ENCODE data around the gene YTHDF2. TPM values are rescaled to one million over a fixed set of nuclear protein-coding genes. Genes with fewer than 3 reads are reported as not detected.
A peak's percentile ranks its signal among the peaks of the same experiment; 100 is the strongest.

The YTHDF2 gene
- total and polyA plus RNA-seq, 2 experiments from 2014 or later: 62.8 to 84.0 TPM

GRCh38 chr1:28775121-28775942 is 38.6 kb downstream of the YTHDF2 start:
- peak overlapping the region; percentile 5 for H3K27ac ChIP-seq
- H3K27me3 ChIP-seq: no peaks in the 10 kb centered on the region
- H3K36me3 ChIP-seq: peaks cover 3% of the 10 kb centered on the region
- peaks cover 2% of the 10 kb centered on the region for H3K4me1 ChIP-seq (ENCODE audit: low read depth)
- H3K9me3 ChIP-seq (ENCODE audit: low read depth): no peaks in the 10 kb centered on the region
- H3K4me3 ChIP-seq: no peak overlapping the region
- no peak for TF ChIP-seq CTCF (IDR thresholded peaks at IDR 0.05; ENCODE audit: low read depth, low read length)
- peak in 1 of 2 donors; percentile 80 for DNase-seq (ENCODE audit: low read depth in 1 of 2, low spot score in 1 of 2)

DNA sequence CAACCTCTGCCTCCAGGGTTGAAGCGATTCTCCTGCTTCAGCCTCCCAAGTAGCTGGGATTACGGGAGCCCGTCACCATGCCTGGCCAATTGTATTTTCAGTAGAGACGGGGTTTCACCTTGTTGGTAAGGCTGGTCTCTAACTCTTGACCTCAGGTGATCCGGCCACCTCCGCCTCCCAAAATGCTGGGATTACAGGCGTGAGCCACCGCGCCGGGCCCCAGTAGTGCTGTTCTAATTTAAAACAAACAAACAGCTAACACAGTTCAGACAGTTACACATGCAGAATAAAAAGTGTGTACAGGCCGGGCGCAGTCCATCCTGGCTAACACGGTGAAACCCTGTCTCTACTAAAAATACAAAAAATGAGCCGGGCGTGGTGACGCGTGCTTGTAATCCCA is 39.6 kb downstream of the YTHDF2 start:
- no peak overlapping the region for H3K4me3 ChIP-seq
- TF ChIP-seq CTCF (IDR thresholded peaks at IDR 0.05; ENCODE audit: low read depth, low read length): no peak
- H3K9me3 ChIP-seq (ENCODE audit: low read depth): no peaks in the 10 kb centered on the region
- H3K27me3 ChIP-seq: no peaks in the 10 kb centered on the region
- H3K4me1 ChIP-seq (ENCODE audit: low read depth): peaks cover 5% of the 10 kb centered on the region
- H3K36me3 ChIP-seq: peaks cover 3% of the 10 kb centered on the region
- H3K27ac ChIP-seq: no peak overlapping the region
- no peak for DNase-seq (ENCODE audit: low read depth in 1 of 2, low spot score in 1 of 2)

DNA sequence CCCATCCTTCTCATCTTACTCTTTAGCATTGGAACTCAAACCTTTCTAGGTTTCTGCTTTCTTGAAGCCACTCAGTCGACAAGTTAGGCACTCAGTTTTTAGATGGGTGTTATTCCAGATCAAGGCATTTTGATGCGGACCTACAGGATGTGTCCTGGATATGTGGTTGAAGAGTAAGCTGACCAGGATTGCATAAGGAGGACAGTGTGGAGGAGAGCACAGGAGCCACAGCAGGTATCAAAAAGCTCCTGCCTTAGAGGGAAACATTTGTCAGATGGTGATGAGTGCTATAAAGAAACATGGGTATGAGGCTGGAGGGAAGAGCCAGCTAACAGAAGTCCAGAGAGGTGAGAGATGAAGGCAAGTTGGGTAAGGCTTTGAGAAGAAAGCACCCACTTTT is 41.3 kb downstream of the YTHDF2 start:
- no peaks in the 10 kb centered on the region for H3K9me3 ChIP-seq (ENCODE audit: low read depth)
- H3K36me3 ChIP-seq: peaks cover 3% of the 10 kb centered on the region
- H3K4me3 ChIP-seq: no peak overlapping the region
- TF ChIP-seq CTCF (IDR thresholded peaks at IDR 0.05; ENCODE audit: low read depth, low read length): no peak
- H3K27ac ChIP-seq: no peak overlapping the region
- no peaks in the 10 kb centered on the region for H3K27me3 ChIP-seq
- DNase-seq (ENCODE audit: low read depth in 1 of 2, low spot score in 1 of 2): no peak
- peaks cover 10% of the 10 kb centered on the region for H3K4me1 ChIP-seq (ENCODE audit: low read depth)

DNA sequence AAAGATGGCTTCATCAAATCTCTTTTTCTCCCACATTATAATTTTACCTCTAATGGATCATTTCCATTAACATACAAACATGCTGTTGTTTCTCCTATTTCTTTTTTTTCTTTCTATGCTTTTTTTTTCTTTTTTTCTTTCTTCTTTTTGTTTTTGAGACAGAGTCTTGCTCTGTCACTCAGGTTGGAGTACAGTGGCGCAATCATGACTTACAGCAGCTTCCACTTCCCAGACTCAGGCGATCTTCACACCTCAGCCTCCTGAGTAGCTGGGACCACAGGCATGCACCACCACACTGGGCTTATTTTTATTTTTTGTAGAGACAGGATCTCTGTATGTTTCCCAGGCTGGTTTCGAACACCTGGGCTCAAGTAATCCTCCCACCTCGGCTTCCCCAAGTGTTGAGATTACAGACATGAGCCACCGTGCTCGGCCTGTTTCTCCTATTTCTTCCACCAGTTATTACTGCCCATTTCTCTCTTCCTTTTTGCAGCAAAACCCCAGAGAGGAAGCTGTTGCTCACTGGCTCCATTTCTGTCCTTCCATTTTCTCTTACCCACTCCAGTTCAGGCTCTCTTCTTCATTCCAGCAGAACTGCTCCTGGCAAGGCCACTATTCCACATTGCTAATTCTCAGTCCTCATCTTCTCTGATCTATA is 43.1 kb downstream of the YTHDF2 start:
- no peaks in the 10 kb centered on the region for H3K27me3 ChIP-seq
- peaks cover 10% of the 10 kb centered on the region for H3K4me1 ChIP-seq (ENCODE audit: low read depth)
- no peak overlapping the region for H3K4me3 ChIP-seq
- no peak for DNase-seq (ENCODE audit: low read depth in 1 of 2, low spot score in 1 of 2)
- no peaks in the 10 kb centered on the region for H3K36me3 ChIP-seq
- TF ChIP-seq CTCF (IDR thresholded peaks at IDR 0.05; ENCODE audit: low read depth, low read length): no peak
- peak overlapping the region; percentile 4 for H3K27ac ChIP-seq
- no peaks in the 10 kb centered on the region for H3K9me3 ChIP-seq (ENCODE audit: low read depth)

DNA sequence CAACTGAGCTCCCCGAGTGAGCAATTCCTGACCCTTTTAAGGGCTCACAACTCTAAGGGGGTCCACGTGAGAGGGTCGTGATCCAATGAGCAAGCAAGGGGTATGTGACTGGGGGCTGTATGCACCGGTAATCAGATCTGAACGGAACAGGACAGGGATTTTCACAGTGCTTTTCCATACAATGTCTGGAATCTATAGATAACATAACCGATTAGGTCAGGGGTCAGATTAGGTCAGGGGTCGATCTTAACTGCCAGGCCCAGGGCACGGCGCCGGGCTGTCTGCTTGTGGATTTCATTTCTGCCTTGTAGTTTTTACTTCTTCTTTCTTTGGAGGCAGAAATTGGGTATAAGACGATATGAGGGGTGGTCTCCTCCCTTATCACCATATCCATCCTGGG is 44.6 kb downstream of the YTHDF2 start:
- Histone ChIP-seq H3K27ac (peak overlapping the region; percentile 2), H3K4me1 (ENCODE audit: low read depth) (peaks cover 10% of the 10 kb centered on the region), H3K27me3 (no peaks in the 10 kb centered on the region), H3K9me3 (ENCODE audit: low read depth) (no peaks in the 10 kb centered on the region), H3K4me3 (no peak overlapping the region), H3K36me3 (no peaks in the 10 kb centered on the region)
- DNase-seq (ENCODE audit: low read depth in 1 of 2, low spot score in 1 of 2): no peak
- TF ChIP-seq CTCF (IDR thresholded peaks at IDR 0.05; ENCODE audit: low read depth, low read length): no peak

Data from cardiac muscle cell (in vitro differentiated cells and primary cell).